HG03135 (cell line): ENCODE measurements around the gene TMEM243.
"Not testable (repeated sequence)": the region's sequence is repeated elsewhere in the genome, so short reads cannot be mapped to it uniquely, and the experiment has no call there.

ENCODE experiments used
- ATAC-seq: cut with Tn5 transposase; IDR thresholded peaks from one replicate; pipeline ENCODE4 v1.9.1; 2021; ENCODE audit warnings: mild to moderate bottlenecking, moderate library complexity; ENCODE audit not compliant: unreplicated experiment

TMEM243 gene

DNA sequence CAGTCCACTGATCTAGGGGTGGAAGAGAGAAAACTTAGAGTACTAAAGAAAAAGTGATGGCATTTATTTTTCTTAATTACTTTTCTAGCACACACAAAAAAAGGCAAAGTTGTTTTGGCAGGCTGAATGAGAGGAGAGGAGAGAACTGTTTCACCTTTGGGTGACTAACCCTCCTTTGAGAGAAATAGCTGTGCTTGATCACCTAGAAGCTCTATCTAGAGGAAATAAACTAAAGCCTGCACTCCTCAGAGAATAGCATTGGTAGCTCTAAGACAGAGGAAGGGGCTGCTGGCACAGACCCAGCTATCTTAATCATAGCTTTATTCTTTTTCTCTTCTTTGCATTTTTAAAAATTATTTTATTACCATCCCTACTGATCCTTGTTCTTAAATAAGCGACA is 6.3 kb downstream of the TMEM243 start:
- no peak for ATAC-seq

DNA sequence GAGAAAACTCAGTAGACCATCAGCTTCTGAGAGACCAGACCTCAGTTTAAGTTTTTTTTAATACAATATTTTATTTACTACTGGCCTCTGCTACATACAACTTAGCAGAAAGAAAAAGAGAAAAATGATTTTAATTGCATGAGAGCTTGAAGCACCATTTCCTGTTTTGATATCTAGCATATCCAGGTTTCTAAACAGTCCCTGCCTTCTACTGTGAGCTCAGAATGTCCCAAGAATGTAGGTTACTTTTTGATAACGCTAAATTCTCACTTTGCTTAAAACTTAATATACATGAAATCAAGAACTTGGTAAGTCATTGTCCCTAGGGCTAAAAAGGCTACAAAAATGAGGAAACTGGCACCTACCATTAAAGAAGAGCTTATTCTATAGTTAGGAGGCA is 7.0 kb downstream of the TMEM243 start:
- ATAC-seq = no peak

DNA sequence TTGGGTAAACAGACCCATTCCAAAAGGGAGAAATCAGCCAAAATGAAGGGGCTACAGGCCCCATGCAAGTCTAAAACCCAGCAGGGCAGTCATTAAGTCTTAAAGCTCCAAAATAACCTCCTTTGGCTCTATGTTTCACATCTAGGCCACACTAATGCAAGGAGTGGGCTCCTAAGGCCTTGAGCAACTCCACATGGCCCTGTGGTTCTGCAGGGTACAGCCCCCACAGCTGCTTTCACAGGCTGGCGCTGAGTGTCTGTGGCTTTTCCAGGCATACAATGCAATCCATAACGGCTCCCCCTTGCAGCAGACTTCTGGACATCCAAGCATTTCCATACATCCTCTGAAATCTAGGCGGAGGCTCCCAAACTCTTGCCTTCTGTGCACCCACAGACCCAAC is 9.0 kb downstream of the TMEM243 start:
- no peak for ATAC-seq

DNA sequence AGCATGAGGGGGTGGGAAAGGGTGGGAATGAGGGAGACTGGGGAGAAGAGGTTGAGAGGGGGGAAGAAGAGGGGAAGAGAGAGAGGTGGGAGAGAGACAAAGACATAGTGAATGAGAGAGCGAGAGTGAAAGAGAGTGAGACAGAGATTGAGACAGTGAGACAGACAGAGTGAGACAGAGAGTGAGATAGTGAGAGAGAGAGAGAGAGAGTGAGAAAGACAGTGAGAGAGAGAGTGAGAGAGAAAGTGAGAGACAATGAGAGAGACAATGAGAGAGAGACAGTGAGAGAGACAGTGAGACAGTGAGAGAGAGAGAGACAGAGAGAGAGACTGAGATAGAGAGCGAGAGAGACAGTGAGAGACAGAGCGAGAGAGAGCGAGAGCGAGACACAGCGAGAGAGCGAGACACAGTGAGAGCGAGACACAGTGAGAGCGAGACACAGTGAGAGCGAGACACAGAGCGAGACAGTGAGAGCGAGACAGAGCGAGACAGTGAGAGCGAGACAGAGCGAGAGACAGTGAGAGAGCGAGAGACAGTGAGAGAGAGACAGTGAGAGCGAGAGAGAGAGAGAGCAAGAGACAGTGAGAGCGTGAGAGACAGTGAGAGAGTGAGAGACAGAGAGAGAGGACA is 10.1 kb downstream of the TMEM243 start:
- no peak for ATAC-seq

DNA sequence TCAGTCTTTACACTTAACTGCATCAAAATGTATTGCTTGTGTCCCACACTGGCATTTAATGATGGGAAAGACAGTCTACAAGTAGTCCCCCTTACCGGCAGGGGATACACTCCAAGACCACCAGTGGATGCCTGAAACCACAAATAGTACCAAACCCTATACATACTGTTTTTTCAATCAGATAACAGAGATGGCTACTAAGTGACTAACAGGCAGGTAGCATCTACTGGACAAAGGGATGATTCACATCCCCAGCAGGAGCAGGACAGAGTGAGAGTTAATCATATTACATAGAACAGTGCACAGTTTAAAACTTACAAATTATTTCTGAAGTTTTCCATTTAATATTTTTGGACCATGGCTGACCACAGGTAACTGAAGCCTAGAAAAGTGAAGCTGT is 13.2 kb downstream of the TMEM243 start:
- ATAC-seq = no peak

DNA sequence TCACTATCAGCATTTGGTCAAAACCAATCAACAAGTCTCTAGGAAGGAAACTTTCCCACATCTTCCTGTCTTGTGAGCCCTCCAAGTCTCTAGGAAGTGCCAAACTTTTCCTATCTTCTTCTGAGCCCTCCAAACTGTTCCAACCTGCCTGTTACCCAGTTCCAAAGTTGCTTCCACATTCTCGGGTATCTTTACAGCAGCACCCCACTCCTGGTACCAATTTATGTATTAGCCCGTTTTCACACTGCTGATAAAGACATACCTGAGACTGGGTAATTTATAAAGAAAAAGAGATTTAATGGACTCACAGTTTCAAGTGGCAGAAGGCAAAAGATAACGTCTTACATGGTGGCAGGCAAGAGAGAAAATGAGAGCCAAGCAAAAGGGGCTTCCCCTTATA is 13.8 kb downstream of the TMEM243 start:
- ATAC-seq = not testable (repeated sequence)

DNA sequence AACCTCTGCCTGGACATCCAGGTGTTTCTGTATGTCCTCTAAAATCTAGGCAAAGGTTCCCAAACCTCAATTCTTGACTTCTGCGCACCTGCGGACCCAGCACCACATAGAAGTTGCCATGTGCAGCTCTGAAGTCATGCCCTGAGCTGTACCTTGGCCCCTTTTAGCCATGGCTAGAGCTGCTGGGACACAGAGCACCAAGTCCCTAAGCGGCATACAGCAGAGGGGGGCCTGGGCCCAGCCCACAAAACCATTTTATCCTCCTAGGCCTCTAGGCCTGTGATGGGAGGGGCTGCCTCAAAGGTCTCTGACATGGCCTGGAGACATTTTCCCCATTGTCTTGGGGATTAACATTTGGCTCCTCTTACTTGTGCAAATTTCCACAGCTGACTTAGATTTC is 14.6 kb downstream of the TMEM243 start:
- ATAC-seq = no peak

DNA sequence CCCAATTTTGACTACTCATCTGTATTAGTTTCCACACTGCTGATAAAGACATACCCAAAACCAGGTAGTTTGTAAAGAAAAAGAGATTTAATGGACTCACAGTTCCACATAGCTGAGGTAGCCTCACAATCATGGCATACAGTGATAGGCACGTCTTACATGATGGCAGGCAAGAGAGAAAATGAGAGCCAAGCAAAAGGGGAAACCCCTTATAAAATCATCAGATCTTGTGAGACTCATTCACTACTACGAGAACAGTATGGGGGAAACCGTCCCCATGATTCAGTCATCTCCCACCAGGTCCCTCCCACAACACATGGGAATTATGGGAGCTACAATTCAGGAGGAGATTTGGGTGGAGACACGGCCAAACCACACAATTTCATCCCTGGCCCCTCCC is 15.6 kb downstream of the TMEM243 start:
- not testable (repeated sequence) for ATAC-seq

DNA sequence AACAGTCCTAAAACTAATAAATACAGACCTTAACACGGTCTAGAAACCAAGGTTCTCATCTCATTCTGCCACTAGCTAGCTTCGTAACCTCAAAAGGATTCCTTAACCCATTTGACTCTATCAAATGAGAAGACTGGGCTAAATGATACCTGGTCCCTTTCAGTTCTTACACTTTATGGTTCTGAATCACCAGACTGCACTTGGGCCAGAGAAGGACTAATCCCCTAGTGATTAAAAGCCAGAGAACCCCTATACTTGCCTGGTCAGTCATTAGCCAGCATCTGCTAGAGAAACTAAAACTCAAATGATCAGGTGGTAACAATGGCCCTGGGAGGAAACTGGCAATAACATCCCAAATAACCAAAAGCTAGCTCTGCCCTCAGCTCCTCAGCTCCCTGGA is 16.8 kb downstream of the TMEM243 start:
- ATAC-seq = peak; percentile 40

DNA sequence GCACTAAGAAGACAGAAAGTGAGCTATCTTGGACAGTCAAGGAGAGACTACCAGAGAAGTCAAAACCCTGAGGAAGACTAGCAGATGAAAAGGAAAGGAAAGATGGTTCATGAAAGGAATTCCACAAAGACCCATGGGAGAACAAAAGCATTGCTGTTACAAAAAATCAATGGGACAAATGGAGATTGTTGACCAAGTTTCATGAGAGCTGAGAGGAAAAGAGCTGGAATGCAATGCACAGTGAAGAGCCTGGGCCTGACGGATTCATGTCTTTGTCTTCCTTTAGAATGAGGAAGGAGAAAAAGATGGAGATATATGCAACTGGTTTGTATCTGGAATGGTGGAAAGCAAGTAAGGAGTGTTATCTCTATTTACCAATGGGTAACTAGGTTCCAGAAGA is 17.3 kb downstream of the TMEM243 start:
- ATAC-seq = no peak

DNA sequence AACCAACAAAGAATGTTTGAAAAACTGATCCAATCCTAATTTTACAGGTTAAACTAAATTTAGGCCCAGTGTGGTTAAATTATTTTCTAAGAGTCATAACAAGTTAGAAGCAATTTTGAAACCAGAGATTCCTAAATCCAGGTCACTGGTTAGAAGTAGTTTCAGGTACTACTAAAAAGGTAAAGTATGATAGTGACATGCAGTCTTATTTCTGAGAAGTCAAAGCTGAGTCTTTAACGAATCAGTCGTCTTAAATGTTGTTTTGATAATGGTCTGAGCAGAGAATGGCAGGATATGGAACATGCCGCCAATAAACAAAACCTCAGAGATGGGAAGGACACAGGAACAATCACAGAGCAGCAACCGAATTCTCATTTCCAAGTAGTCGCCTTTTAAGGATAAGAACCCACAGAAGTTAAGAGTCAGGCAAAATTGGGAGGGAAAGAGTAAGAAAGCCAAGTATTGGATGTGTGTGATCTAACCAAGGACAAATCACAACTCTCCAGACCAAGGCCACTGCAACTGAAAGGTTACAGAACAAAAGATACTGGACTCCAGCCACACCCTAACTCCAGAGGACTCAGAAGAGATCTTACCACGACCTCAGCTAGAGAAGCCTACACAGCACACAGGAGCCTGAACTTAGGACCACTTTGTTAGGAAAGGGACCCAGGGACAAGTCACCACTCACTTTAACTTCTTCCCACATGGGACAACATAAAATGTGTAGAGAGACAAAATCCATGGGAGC is 19.7 kb downstream of the TMEM243 start:
- no peak for ATAC-seq

DNA sequence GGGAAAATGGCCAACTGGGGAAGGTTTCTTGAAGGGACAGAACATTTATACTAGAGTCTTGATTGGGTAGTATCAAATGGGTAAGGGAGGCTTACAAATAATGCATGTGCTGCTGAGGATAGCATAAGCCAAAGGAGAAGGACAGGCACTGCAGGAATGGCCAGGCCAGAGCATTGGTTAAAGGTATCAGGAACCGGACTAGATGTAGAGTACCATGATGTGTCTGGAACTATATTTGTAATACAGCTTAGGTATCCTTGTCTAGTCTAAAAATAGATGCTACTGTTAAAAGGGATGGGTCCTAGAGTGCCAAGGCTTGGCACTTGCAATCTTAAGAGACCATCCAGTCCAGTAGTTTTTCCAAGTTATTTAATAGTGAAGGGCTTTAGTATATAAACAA is 20.3 kb downstream of the TMEM243 start:
- ATAC-seq = no peak

DNA sequence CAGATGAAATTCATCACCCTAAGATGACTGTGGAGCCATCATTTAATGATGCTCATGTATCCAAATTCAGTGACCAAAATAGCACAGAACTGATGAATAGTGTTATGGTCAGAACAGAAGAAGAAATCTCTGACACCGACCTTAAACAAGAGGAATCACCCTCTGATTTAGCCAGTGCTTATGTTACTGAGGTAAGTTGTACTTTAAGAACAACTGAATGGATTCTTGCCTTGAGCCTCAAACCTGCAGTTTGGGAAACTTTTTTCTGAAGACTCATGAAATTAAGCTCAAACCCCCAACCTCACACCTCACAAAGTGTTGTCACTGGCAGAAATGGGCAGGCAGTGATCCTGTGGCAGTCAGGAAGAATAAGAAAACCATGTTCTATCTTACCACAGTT is 25.6 kb downstream of the TMEM243 start:
- ATAC-seq = no peak

DNA sequence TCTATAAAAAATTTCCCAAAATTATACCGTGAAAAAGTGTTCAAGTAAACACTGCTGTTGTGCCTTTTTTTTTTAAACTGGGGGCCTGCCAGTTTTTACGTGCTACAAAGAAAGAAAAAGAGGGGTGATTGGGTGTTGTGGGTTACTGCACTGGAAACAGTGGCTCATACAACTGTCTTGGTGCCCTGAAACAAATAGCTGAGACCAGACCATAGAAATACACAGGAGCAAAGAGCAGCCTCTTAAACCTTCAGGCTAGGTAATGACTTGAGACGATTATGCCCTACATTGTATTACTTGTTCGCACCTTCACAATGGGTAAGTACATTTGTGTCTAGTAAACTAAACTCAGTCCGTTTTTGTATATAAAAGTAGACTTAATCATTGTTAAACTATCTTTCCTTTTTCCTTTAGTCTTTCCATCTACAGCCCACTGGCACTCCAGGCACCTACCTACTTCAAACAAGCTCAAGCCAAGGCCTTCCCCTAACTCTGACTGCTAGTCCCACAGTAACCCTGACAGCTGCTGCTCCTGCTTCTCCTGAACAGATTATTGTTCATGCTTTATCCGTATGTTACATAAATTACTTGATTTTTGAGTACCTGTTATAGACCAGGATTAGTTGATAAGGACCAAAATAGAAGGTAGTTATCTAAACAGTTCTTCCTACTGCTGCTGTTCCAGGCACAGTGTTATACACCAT is 26.6 kb downstream of the TMEM243 start:
- no peak for ATAC-seq

DNA sequence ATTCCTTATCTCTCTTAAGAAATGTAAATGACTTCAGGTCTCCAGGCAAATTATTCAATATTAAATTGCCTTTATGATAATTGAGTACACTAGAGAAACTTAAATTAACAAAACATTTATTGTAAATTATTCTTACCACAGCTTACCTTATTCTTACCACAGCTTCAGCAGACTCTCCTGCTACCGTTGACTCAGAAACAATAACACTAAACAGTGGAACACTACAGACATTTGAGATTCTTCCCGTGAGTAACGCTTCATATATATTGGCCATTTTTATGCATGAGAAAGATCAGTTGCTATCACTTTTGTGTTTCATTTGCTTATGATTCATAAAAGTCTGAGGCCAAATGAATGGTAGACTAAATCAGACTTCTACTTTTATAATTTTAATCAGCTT is 28.7 kb downstream of the TMEM243 start:
- no peak for ATAC-seq

DNA sequence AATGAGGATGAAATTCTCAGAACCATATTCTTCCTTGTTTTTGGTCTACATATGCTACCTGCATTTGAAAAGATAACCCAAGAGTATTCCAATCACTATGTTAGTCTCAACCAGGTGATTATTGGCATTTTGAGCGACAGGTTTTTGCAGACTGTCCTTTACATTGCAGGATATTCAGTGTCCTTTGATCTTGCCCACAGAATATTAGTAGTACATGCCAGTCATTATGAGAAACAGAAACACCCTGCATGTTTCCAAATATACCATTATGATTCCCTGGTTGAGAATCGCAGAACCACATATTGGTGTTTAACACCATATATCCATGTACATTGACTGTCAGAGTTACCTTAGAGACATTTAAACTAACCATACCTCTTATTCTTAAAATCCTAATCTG is 30.6 kb downstream of the TMEM243 start:
- ATAC-seq = no peak

DNA sequence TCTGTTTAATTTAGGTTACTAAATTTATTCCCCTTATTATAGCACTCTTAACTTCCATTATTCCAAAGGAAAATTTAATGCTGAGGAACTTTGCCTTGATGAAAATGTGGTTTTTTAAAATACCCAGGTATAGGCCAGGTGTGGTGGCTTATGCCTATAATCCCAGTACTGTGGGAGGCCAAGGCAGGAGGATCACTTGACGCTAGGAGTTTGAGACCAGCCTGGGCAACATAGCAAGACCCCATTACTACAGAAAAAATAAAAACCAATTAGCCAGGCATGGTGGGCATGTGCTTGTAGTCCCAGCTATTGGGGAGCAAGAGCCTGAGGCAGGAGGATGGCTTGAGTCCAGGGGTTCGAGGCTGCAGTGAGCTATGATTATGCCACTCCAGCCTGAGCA is 32.4 kb downstream of the TMEM243 start:
- ATAC-seq = no peak

DNA sequence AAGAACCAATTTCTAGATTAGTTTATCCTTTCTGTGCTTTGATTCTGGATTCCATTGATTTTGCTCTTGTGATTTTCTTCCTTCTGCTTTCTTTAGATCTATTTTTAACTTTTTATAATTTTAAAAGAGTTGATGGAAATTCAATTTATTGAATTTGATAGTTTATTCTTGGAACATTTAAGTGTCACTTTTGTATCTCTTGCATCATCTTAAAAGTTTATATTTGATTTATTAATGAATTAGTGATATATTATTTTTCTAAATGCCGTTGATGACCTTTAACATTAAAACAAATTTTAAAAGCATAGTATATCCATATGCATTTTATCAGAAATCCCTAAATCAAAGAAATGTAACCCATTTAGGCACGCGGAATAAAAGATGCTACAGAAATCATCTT is 40.4 kb downstream of the TMEM243 start:
- ATAC-seq = no peak

DNA sequence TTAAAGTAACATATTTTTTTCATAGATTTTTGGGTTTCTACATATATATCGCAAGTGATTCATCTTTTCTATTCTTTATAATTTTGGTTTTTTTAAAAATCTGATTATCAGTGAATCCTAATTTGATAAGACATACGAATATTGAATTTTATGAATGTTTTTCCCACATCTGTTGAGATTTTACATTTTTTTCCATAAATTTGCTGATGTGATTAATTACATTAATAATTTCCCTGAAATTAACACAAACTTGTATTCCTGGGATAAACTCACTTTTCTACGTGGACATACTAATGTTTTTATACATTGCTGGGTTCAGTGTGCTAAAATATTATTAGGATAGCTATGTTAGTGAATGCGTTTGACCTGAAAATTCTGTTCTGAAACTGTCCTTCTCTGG is 41.2 kb downstream of the TMEM243 start:
- ATAC-seq = no peak

DNA sequence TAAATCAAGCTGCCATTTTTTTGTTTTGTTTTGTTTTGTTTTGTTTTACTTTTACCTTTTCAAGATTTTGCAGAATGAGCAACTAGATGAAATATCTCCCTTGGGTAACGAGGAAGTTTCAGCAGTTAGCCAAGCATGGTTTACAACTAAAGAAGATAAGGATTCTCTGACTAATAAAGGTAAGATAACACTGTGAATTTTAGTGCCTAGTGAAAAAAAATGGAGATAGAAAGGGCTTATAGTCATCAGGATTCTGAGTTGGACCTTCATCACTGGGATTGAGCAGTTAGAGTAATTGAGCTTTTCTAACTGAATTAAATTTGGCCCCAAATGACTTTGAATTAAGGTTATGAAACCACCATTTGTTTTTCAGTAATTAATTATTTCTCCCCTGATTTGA is 46.1 kb downstream of the TMEM243 start:
- no peak for ATAC-seq

DNA sequence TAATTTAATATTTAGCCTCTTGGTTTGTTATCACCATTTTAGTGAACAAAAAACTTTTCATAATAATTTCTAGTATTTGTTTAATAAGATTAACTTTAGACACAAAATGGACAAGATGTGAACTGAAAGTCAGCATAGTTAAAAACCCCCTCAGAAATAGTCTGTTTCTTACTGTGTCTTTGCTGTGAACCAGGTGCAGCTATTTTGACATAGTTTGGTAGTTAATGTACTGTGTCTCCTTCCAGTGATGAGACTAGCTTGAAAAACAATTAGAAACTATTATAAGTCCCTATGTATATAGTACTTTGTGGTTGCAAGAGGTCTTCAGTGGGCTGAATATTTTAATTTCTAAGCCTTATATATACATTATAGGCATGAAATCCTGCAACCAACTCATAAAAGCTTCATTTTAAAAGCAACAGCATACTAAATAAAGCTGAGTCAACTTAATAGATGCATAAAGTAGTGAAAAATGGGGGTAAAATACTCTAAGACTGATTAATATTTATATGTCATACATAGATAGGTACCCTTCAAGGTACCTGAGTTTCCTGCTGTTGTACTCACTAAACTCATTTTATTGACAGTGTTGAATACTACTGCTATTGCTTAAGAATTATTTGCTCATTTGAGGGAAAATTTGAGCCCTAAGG is 48.1 kb downstream of the TMEM243 start:
- ATAC-seq = no peak

DNA sequence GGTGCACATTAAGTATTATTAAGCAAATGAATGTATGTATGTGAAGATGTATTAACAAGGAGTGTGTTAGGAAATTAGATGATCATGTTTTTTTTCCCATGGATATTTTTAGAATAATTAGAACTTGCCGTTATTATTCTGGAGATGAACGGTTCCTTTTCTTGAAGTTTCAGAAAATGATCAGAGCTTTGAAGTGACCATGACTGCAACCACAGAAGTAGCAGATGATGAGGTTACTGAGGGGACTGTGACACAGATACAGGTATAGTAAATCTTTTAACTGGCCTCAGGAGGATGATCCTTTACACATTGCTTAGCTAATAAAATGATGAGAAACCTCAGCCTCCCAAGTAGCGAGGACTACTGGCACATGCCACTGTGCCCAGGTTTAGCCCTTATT is 48.7 kb downstream of the TMEM243 start:
- ATAC-seq = no peak
